ENCODE results near the gene RIT1. TPM values are rescaled to one million over a fixed set of nuclear protein-coding genes. Genes with fewer than 3 reads are reported as not detected.
"Not testable (repeated sequence)": the region's sequence is repeated elsewhere in the genome, so short reads cannot be mapped to it uniquely, and the experiment has no call there.

RIT1 gene
- total and polyA plus RNA-seq, 12 donors, result 10.3 to 54.0 (median 28.7) TPM

- TF ChIP-seq CTCF (IDR thresholded peaks at IDR 0.05) (no peak), POLR2A (IDR thresholded peaks at IDR 0.05) (no peak)
- Histone ChIP-seq H3K4me1 (replicated peaks in 1 of 2) (peaks cover 39 to 58% of the 10 kb centered on the region in 2 donors), H3K9me3 (replicated peaks in 1 of 3) (no peaks in the 10 kb centered on the region), H3K4me3 (peak overlapping the region; percentile 28 to 81 (median 48)), H3K27me3 (no peaks in the 10 kb centered on the region), H3K36me3 (replicated peaks in 1 of 2) (peaks cover 0 to 42% of the 10 kb centered on the region in 2 donors), H3K27ac (peak overlapping the region; percentile 64 to 94 (median 87))
- intact Hi-C loops (cut with DNase I), result no loop called here
- peak in 3 of 7 donors; percentile 16 to 58 (median 30) for DNase-seq
- 2 to 5% (median 4%) methylated on average over 10 of the region's 10 CpGs for WGBS, 4 donors
Observed at GRCh38 chr1:155933591-155934096, 22.5 kb upstream of the RIT1 start.

GRCh38 chr1:155932487-155932886 lies 21.3 kb upstream of the RIT1 start:
- WGBS, 4 donors, result 68 to 73% (median 69%) methylated on average over 5 of the region's 5 CpGs
- intact Hi-C loops (cut with DNase I), result no loop called here
- H3K4me1 ChIP-seq (replicated peaks in 1 of 2), result peaks cover 35 to 53% of the 10 kb centered on the region in 2 donors
- no peaks in the 10 kb centered on the region for H3K27me3 ChIP-seq
- H3K4me3 ChIP-seq, result peak overlapping the region in 1 of 4 donors; percentile 81
- peaks cover 0 to 54% of the 10 kb centered on the region in 2 donors for H3K36me3 ChIP-seq (replicated peaks in 1 of 2)
- TF ChIP-seq POLR2A (IDR thresholded peaks at IDR 0.05), result no peak
- TF ChIP-seq CTCF (IDR thresholded peaks at IDR 0.05), result no peak
- peak overlapping the region in 1 of 5 donors; percentile 3 for H3K27ac ChIP-seq
- H3K9me3 ChIP-seq (replicated peaks in 1 of 3), result no peaks in the 10 kb centered on the region
- DNase-seq, result peak in 2 of 7 donors; percentile 15 to 44

GRCh38 chr1:155932081-155932480 lies 20.9 kb upstream of the RIT1 start:
- TF ChIP-seq CTCF (IDR thresholded peaks at IDR 0.05) (no peak), POLR2A (IDR thresholded peaks at IDR 0.05) (no peak)
- no peaks in the 10 kb centered on the region for H3K9me3 ChIP-seq (replicated peaks in 1 of 3)
- WGBS, 4 donors, result 30 to 46% (median 39%) methylated on average over 1 of the region's 1 CpG
- H3K4me1 ChIP-seq (replicated peaks in 1 of 2), result peaks cover 35 to 53% of the 10 kb centered on the region in 2 donors
- peaks cover 0 to 58% of the 10 kb centered on the region in 2 donors for H3K36me3 ChIP-seq (replicated peaks in 1 of 2)
- H3K27me3 ChIP-seq, result no peaks in the 10 kb centered on the region
- H3K27ac ChIP-seq, result no peak overlapping the region
- DNase-seq, result peak in 1 of 7 donors; percentile 39
- intact Hi-C loops (cut with DNase I), result no loop called here
- H3K4me3 ChIP-seq, result no peak overlapping the region

- H3K4me1 ChIP-seq (replicated peaks in 1 of 2), result peaks cover 35 to 53% of the 10 kb centered on the region in 2 donors
- intact Hi-C loops (cut with DNase I), result no loop called here
- H3K27me3 ChIP-seq, result no peaks in the 10 kb centered on the region
- DNase-seq, result peak in 2 of 7 donors; percentile 16 to 49
- peaks cover 0 to 64% of the 10 kb centered on the region in 2 donors for H3K36me3 ChIP-seq (replicated peaks in 1 of 2)
- WGBS, 4 donors, result 55 to 62% (median 58%) methylated on average over 7 of the region's 7 CpGs
- no peaks in the 10 kb centered on the region for H3K9me3 ChIP-seq (replicated peaks in 1 of 3)
- H3K27ac ChIP-seq, result peak overlapping the region in 3 of 5 donors; percentile 27 to 53 (median 36)
- no peak for TF ChIP-seq CTCF (IDR thresholded peaks at IDR 0.05)
- no peak for TF ChIP-seq POLR2A (IDR thresholded peaks at IDR 0.05)
- H3K4me3 ChIP-seq, result peak overlapping the region in 1 of 4 donors; percentile 4
Observed at GRCh38 chr1:155931332-155932038, 20.3 kb upstream of the RIT1 start.

- peak overlapping the region in 1 of 4 donors; percentile 4 for H3K4me3 ChIP-seq
- H3K4me1 ChIP-seq (replicated peaks in 1 of 2), result peaks cover 35 to 53% of the 10 kb centered on the region in 2 donors
Observed at GRCh38 chr1:155930725-155931124, 19.6 kb upstream of the RIT1 start.

More at GRCh38 chr1:155930725-155931124, 19.6 kb upstream of the RIT1 start:
- intact Hi-C loops (cut with DNase I); H3K9me3 ChIP-seq (replicated peaks in 1 of 3); H3K27me3 ChIP-seq: not testable (repeated sequence)
- Histone ChIP-seq H3K27ac (peak overlapping the region in 2 of 5 donors; percentile 36 to 53), H3K36me3 (replicated peaks in 1 of 2) (peaks cover 0 to 71% of the 10 kb centered on the region in 2 donors)
- WGBS, 4 donors, result 45 to 60% (median 46%) methylated on average over 10 of the region's 10 CpGs
- DNase-seq, result peak in 1 of 7 donors; percentile 45

Measured in adrenal gland (tissue), 12 donors.